HEK293 (cell line): ENCODE measurements around the gene FHIT.

Experiments used
- CTCF ChIA-PET: fragments of 350-600 bp; formaldehyde crosslinking; extraction: SDS; loops from one replicate; lab custom pipeline; 2021; ENCODE audit warnings: antibody characterized with exemption; lab: Yijun Ruan, JAX
- POLR2A ChIA-PET: fragments of 300-600 bp; formaldehyde crosslinking; extraction: SDS; loops from one replicate; lab custom pipeline; 2020; ENCODE audit warnings: antibody characterized with exemption, inconsistent platforms; lab: Yijun Ruan, JAX
- H3K27ac ChIP-seq: fragments of 200-500 bp; sonication (Bioruptor generic); 2 replicates; pipeline ENCODE4 v1.5.1; 2014; ENCODE audit warnings: low read depth, low read length, control low read depth, inconsistent platforms; ENCODE audit errors: extremely low read depth
- H3K36me3 ChIP-seq, 2 experiments: fragments of 200-500 bp in 1 of 2; sonication (Bioruptor generic) in 1 of 2; 1 replicate in 1 of 2; 2 replicates in 1 of 2; pipeline ENCODE4 v1.5.1; 2014 to 2017; ENCODE audit warnings: inconsistent platforms in 2 of 2, low read length in 2 of 2; ENCODE audit not compliant: control insufficient read depth in 2 of 2, insufficient read depth in 1 of 2
- H3K4me1 ChIP-seq: fragments of 200-500 bp; sonication (Bioruptor generic); 2 replicates; pipeline ENCODE4 v1.5.1; 2014; ENCODE audit warnings: mild to moderate bottlenecking, low read length, inconsistent platforms; ENCODE audit not compliant: control insufficient read depth, insufficient read depth
- H3K4me3 ChIP-seq: 2 replicates; pipeline ENCODE4 v1.5.1; 2011; ENCODE audit warnings: low read depth, mild to moderate bottlenecking, control low read depth, low read length, moderate library complexity
- H3K9me3 ChIP-seq: fragments of 200-500 bp; sonication (Bioruptor generic); 2 replicates; pipeline ENCODE4 v1.5.1; 2014; ENCODE audit warnings: low read depth, low read length, inconsistent platforms; ENCODE audit not compliant: control insufficient read depth, insufficient read depth
- BCL11B ChIP-seq: fragments of 450-650 bp; formaldehyde crosslinking; IDR thresholded peaks from 2 replicates; pipeline ENCODE4 v1.5.1; 2016; ENCODE audit warnings: low read depth, missing biosample characterization, missing genetic modification characterization
- IKZF3 ChIP-seq: fragments of 450-650 bp; IDR thresholded peaks from 2 replicates; pipeline ENCODE4 v1.5.0; 2018; ENCODE audit warnings: missing biosample characterization, mild to moderate bottlenecking, missing genetic modification characterization, moderate library complexity
- KLF17 ChIP-seq: fragments of 450-650 bp; formaldehyde crosslinking; IDR thresholded peaks from 2 replicates; pipeline ENCODE4 v1.5.1; 2016; ENCODE audit warnings: missing biosample characterization, missing genetic modification characterization
- PRDM1 ChIP-seq: fragments of 450-650 bp; formaldehyde crosslinking; IDR thresholded peaks from 2 replicates; pipeline ENCODE4; 2016; ENCODE audit warnings: missing biosample characterization, missing genetic modification characterization
- REST ChIP-seq: fragments of 450-650 bp; formaldehyde crosslinking; IDR thresholded peaks from 2 replicates; pipeline ENCODE4 v1.5.1; 2016; ENCODE audit warnings: missing biosample characterization, missing genetic modification characterization
- SALL2 ChIP-seq: fragments of 450-650 bp; formaldehyde crosslinking; IDR thresholded peaks from 2 replicates; pipeline ENCODE4 v1.5.0; 2017; ENCODE audit warnings: missing biosample characterization, mild to moderate bottlenecking, missing genetic modification characterization, borderline replicate concordance
- YY2 ChIP-seq: fragments of 450-650 bp; formaldehyde crosslinking; IDR thresholded peaks from 2 replicates; pipeline ENCODE4 v1.5.1; 2016; ENCODE audit warnings: missing biosample characterization, missing genetic modification characterization
- ZBTB17 ChIP-seq: fragments of 450-650 bp; formaldehyde crosslinking; IDR thresholded peaks from 2 replicates; pipeline ENCODE4 v1.5.1; 2016; ENCODE audit warnings: missing biosample characterization, missing genetic modification characterization
- ZBTB20 ChIP-seq: fragments of 450-650 bp; formaldehyde crosslinking; IDR thresholded peaks from 2 replicates; pipeline ENCODE4 v1.5.1; 2016; ENCODE audit warnings: missing biosample characterization, missing genetic modification characterization
- ZBTB8A ChIP-seq: fragments of 450-650 bp; formaldehyde crosslinking; IDR thresholded peaks from 2 replicates; pipeline ENCODE4 v1.5.1; 2016; ENCODE audit warnings: missing biosample characterization, missing genetic modification characterization
- ZEB2 ChIP-seq: fragments of 450-650 bp; formaldehyde crosslinking; IDR thresholded peaks from 2 replicates; pipeline ENCODE4 v1.5.1; 2016; ENCODE audit warnings: missing biosample characterization, missing genetic modification characterization
- ZNF10 ChIP-seq: fragments of 450-650 bp; formaldehyde crosslinking; IDR thresholded peaks from 2 replicates; pipeline ENCODE4 v1.5.1; 2017; ENCODE audit warnings: missing biosample characterization, missing genetic modification characterization
- ZNF138 ChIP-seq: fragments of 450-650 bp; formaldehyde crosslinking; IDR thresholded peaks from 2 replicates; pipeline ENCODE4 v1.5.1; 2016; ENCODE audit warnings: missing biosample characterization, missing genetic modification characterization, borderline replicate concordance
- ZNF202 ChIP-seq: fragments of 450-650 bp; formaldehyde crosslinking; IDR thresholded peaks from 2 replicates; pipeline ENCODE4 v1.5.1; 2016; ENCODE audit warnings: missing biosample characterization, missing genetic modification characterization, borderline replicate concordance
- ZNF423 ChIP-seq: fragments of 450-650 bp; formaldehyde crosslinking; IDR thresholded peaks from 2 replicates; pipeline ENCODE4 v1.5.1; 2016; ENCODE audit warnings: missing biosample characterization, missing genetic modification characterization
- ZNF544 ChIP-seq: fragments of 450-650 bp; formaldehyde crosslinking; IDR thresholded peaks from 2 replicates; pipeline ENCODE4 v1.5.0; 2017; ENCODE audit warnings: missing biosample characterization, missing genetic modification characterization
- ZNF660 ChIP-seq: fragments of 450-650 bp; IDR thresholded peaks from 2 replicates; pipeline ENCODE4 v1.5.1; 2018; ENCODE audit warnings: missing biosample characterization, mild to moderate bottlenecking, missing genetic modification characterization
- ZNF677 ChIP-seq: fragments of 450-650 bp; IDR thresholded peaks from 2 replicates; pipeline ENCODE4 v1.5.0; 2018; ENCODE audit warnings: missing biosample characterization, mild to moderate bottlenecking, missing genetic modification characterization, moderate library complexity
- ZNF843 ChIP-seq: fragments of 450-650 bp; formaldehyde crosslinking; IDR thresholded peaks from 2 replicates; pipeline ENCODE4 v1.5.1; 2016; ENCODE audit warnings: missing biosample characterization, missing genetic modification characterization
- TF ChIP-seq, protein P1 (sequence below): fragments of 450-650 bp; IDR thresholded peaks from 2 replicates; pipeline ENCODE4 v1.5.1; 2018; ENCODE audit warnings: missing biosample characterization, missing genetic modification characterization

The FHIT gene

GRCh38 chr3:60417576-60417975 lies 833.7 kb downstream of the FHIT start (continued):
- TF ChIP-seq, protein P1, sequence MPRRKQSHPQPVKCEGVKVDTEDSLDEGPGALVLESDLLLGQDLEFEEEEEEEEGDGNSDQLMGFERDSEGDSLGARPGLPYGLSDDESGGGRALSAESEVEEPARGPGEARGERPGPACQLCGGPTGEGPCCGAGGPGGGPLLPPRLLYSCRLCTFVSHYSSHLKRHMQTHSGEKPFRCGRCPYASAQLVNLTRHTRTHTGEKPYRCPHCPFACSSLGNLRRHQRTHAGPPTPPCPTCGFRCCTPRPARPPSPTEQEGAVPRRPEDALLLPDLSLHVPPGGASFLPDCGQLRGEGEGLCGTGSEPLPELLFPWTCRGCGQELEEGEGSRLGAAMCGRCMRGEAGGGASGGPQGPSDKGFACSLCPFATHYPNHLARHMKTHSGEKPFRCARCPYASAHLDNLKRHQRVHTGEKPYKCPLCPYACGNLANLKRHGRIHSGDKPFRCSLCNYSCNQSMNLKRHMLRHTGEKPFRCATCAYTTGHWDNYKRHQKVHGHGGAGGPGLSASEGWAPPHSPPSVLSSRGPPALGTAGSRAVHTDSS (tag by site-specific recombination), result no peak
- TF ChIP-seq ZBTB17 (tag by site-specific recombination) (no peak), ZBTB8A (tag by site-specific recombination) (no peak), REST (tag by site-specific recombination) (no peak), YY2 (no peak), ZNF423 (no peak), ZNF202 (tag by site-specific recombination) (no peak), ZEB2 (tag by site-specific recombination) (no peak), SALL2 (tag by site-specific recombination) (no peak)

DNA sequence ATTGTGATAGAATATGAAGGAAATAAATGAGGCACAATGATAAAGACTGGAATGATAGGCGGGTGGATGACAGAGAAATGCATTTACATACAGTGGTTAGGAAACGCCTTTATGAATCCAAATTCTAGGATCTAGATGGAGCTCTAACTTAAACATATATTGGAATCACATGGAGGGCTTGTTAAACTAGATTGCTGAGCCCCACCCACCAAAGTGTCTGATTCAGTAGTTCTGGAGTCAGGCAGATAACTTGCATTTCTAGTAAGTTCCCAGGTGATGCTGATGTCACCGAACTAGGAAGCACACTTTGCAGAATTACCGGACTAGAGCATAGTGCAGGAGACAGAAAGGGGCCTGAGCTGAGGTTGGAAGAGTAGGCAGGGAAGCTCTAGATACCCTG lies 837.2 kb downstream of the FHIT start:
- POLR2A ChIA-PET, result no interaction called here
- CTCF ChIA-PET, result no interaction called here

GRCh38 chr3:60413551-60413950 lies 837.7 kb downstream of the FHIT start:
- H3K4me3 ChIP-seq, result no peak overlapping the region
- H3K36me3 ChIP-seq, result no peaks in the 10 kb centered on the region
- CTCF ChIA-PET, result interaction anchor here (0.5 kb wide), 1 partner anchor 145 kb away, joined by 3 read pairs; no protein-coding TSS in a partner anchor
- POLR2A ChIA-PET, result no interaction called here
- TF ChIP-seq PRDM1 (tag by site-specific recombination), result no peak
- TF ChIP-seq ZNF423, result no peak
- no peak for TF ChIP-seq ZBTB20 (tag by site-specific recombination)
- no peak for TF ChIP-seq ZNF202 (tag by site-specific recombination)
- no peak for TF ChIP-seq ZNF677 (tag by site-specific recombination)
- no peak for TF ChIP-seq ZNF843
- H3K4me1 ChIP-seq, result no peaks in the 10 kb centered on the region
- no peaks in the 10 kb centered on the region for H3K9me3 ChIP-seq
- H3K27ac ChIP-seq, result no peak overlapping the region

More for the DNA sequence above, 837.2 kb downstream of the FHIT start:
- H3K36me3 ChIP-seq, result no peaks in the 10 kb centered on the region
- H3K4me1 ChIP-seq, result no peaks in the 10 kb centered on the region
- H3K9me3 ChIP-seq, result no peaks in the 10 kb centered on the region
- H3K4me3 ChIP-seq, result no peak overlapping the region
- H3K27ac ChIP-seq, result no peak overlapping the region
- TF ChIP-seq ZNF10 (tag by site-specific recombination) (no peak), BCL11B (tag by site-specific recombination) (no peak), IKZF3 (tag by site-specific recombination) (no peak), ZNF138 (tag by site-specific recombination) (no peak), ZBTB8A (tag by site-specific recombination) (no peak), KLF17 (tag by site-specific recombination) (no peak), ZNF660 (tag by site-specific recombination) (no peak), ZNF544 (tag by site-specific recombination) (no peak)
- TF ChIP-seq, all 188 proteins: peak for 0
